GM21390 (cell line): ENCODE measurements around the gene CLUH.
"Not testable (repeated sequence)": the region's sequence is repeated elsewhere in the genome, so short reads cannot be mapped to it uniquely, and the experiment has no call there.

Experiments used
- ATAC-seq: cut with Tn5 transposase; IDR thresholded peaks from one replicate; pipeline ENCODE4 v1.9.1; 2021; ENCODE audit not compliant: unreplicated experiment

Gene CLUH

GRCh38 chr17:2703606-2704005 is 8.0 kb downstream of the CLUH start:
- ATAC-seq = no peak

GRCh38 chr17:2703181-2703580 is 8.4 kb downstream of the CLUH start:
- ATAC-seq = no peak

- no peak for ATAC-seq
Measured at GRCh38 chr17:2701996-2702741, 9.4 kb downstream of the CLUH start.

- ATAC-seq = no peak
Measured at GRCh38 chr17:2701161-2701995, 10.2 kb downstream of the CLUH start.

GRCh38 chr17:2700491-2701141 is 10.9 kb downstream of the CLUH start:
- no peak for ATAC-seq

- no peak for ATAC-seq
Measured at GRCh38 chr17:2700030-2700490, 11.5 kb downstream of the CLUH start.

GRCh38 chr17:2699216-2699805 is 12.3 kb downstream of the CLUH start:
- not testable (repeated sequence) for ATAC-seq

- no peak for ATAC-seq
Measured at GRCh38 chr17:2697611-2698162, 13.9 kb downstream of the CLUH start.

GRCh38 chr17:2695961-2696760 is 15.4 kb downstream of the CLUH start:
- no peak for ATAC-seq

- ATAC-seq = no peak
Measured at GRCh38 chr17:2695243-2695960, 16.2 kb downstream of the CLUH start.

GRCh38 chr17:2694381-2695242 is 17.0 kb downstream of the CLUH start:
- no peak for ATAC-seq

GRCh38 chr17:2693561-2694380 is 17.8 kb downstream of the CLUH start:
- ATAC-seq = no peak

GRCh38 chr17:2692781-2693135 is 18.8 kb downstream of the CLUH start:
- no peak for ATAC-seq

GRCh38 chr17:2691965-2692780 is 19.4 kb downstream of the CLUH start:
- no peak for ATAC-seq

GRCh38 chr17:2691069-2691871 is 20.3 kb downstream of the CLUH start:
- no peak for ATAC-seq
